GM19240 (cell line): ENCODE measurements around the gene GPER1.

Experiments used
- DNase-seq: peaks from one replicate; pipeline ENCODE4 v3.0.0; 2011; ENCODE audit warnings: low spot score; ENCODE audit not compliant: insufficient read length

Gene GPER1

DNA sequence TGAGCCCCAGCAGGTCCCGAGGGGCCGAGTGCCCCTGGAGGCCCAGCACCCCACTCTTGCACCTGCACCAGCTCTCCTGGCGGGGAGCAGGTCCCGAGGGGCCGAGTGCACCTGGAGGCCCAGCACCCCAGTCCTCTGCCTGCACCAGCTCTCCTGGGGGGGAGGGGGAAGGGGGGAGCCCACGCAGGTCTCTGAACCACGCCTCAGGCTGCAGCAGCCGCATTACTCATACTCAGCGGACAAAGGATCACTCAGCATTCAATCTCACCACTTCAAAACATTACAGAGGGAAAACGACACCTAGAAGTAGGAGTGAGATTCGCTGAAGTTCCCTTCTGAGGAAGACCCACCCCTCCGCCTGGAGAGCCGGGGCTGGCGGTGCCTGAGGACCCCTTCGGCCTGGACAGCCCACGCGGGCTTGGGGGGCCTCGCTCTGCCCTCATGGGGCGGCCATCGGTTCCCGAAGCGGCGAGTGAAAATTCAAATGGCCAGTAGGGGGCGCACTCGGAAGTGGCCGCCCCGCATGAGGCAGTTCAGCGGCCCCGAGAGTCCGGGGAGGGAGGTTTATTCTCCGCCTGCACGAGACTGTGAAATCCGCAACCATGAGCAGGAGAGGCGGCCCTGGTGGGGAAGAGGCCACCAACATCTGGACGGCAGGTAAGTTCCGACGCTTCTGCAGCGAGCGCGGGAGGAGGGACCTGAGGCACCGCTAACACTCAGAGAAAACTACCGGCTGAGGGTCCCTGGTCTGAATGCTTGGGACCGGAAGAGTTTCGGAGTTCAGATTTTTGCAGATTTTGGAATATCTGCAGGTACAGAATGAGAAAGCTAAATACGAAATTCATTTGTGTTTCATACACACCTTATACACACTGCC is 1.1 kb upstream of the GPER1 start:
- peak; percentile 98 for DNase-seq

DNA sequence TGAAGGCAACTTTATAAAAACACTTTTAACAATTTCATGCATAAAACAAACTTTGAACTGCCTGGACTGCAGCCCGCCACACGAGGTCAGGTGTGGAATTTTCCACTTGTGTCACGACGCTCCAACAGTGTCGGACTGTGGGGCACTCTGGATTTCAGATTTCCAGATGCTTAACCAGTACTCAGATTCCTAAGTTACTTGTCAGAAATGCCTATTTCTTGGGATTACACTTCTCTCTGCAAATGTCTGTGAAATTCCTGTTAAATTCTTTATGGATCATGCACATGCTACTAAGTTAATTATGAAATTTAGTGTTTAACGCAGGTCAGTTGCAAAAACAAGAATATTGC is 473 bp upstream of the GPER1 start:
- no peak for DNase-seq

DNA sequence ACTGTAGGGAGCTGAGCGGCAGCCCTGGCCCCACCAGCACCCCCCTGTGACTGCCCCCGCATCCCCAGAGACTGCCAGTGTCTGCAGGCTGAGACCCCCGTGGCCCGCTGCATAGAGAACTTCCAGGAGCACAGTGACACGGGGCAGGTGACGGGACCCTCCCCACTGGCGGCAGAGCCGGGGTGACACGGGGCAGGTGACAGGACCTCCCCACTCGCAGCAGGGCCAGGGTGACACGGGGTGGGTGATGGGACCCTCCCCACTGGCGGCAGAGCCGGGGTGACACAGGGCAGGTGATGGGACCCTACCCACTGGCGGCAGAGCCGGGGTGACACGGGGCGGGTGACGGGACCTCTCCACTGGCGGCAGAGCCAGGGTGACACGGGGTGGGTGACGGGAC is 2.3 kb downstream of the GPER1 start:
- no peak for DNase-seq

DNA sequence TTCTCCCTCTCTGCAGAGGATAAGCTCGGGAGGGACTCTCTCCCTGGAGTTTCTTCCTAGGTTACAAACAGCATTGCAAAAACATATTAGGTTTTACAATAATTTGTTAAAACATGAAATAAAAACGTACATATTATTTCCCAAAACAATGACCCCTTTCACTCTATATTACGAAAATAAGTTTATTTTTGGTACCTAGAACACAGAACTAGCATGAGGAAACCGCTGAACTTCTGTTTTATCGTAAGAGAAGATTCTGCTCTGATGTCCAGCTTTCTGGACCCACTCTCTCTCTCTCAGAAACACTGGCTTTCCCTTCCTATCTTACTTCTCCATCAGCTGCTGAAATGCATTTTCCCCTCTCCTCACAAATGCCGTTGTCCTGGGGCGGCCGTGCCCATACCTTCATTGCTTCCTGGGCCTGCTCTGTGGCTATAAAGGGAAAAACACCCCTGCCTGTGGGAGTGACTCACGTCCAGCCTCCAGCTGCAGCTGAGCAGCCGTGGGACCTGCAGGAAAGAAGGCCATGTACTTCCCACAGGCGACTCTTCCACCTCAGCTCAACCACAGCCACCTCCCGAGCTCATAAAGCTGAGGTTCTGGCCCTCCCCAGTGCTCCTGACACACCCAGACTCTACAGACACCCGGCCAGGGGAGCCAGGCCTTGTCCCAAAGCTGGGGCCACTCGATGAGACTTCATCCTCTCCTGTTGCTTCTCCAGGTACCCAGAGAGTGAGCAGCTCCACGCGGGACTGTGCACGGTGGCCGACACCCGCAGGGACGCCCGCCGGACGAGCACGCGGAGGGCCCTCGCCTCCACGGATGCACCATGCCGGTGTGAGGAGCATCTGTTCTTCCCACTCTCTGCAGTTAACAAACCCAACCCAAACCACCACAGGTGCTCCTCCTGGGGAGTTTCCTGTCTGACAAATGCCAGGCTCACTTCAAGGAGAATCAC is 3.1 kb downstream of the GPER1 start:
- DNase-seq: no peak

DNA sequence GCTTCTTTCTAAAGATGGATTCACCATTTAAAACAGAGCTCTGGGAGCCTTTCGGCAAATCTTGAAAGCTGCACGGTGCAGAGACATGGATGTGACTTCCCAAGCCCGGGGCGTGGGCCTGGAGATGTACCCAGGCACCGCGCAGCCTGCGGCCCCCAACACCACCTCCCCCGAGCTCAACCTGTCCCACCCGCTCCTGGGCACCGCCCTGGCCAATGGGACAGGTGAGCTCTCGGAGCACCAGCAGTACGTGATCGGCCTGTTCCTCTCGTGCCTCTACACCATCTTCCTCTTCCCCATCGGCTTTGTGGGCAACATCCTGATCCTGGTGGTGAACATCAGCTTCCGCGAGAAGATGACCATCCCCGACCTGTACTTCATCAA is 3.7 kb downstream of the GPER1 start:
- DNase-seq: no peak

DNA sequence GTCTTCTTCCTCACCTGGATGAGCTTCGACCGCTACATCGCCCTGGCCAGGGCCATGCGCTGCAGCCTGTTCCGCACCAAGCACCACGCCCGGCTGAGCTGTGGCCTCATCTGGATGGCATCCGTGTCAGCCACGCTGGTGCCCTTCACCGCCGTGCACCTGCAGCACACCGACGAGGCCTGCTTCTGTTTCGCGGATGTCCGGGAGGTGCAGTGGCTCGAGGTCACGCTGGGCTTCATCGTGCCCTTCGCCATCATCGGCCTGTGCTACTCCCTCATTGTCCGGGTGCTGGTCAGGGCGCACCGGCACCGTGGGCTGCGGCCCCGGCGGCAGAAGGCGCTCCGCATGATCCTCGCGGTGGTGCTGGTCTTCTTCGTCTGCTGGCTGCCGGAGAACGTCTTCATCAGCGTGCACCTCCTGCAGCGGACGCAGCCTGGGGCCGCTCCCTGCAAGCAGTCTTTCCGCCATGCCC is 4.3 kb downstream of the GPER1 start:
- DNase-seq: no peak

DNA sequence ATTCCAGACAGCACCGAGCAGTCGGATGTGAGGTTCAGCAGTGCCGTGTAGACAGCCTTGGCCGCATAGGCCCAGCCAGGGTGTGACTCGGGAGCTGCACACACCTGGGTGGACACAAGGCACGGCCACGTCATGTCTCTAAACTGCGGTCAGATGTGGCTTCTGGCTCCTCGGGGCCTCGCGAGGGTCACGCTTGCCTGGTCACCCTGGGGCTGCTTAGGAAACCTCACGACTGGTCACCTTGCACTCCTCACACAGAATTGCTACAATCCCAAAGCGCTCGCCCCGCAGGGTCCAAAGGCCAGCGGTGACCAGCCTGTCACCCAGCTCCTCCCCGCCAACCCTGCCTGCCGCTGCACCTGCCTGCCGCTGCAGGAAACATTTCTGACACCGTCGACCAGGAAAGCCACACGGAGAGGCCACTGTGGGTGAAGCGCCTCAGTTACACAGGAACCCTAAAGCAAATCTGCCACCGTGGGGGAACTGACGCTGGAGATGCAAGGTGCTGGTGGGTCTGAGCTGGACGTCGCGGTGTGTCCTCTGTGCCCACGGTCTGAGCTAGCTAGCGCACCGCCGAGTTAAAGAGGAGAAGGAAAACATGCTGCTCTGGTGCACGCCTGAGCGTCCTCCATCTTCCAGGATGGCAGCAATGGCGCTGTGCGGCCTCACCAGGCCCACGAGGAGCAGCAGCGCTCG is 5.0 kb downstream of the GPER1 start:
- DNase-seq: no peak

DNA sequence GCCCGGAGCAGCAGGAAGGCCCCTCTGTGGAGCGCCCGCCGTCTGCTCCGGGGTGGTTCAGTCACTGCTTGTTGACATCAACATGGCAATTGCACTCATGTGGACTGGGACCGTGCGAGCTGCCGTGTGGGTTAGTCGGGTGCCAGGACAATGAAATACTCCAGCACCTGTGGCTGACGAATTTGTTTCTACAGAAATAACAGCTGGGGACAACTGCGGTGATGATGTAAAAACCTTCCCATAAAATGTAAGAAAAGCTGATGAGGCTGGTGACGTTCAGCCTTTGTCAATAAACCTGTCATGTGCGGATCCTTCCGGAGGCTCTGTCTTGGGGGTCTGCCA is 5.6 kb downstream of the GPER1 start:
- DNase-seq: no peak

DNA sequence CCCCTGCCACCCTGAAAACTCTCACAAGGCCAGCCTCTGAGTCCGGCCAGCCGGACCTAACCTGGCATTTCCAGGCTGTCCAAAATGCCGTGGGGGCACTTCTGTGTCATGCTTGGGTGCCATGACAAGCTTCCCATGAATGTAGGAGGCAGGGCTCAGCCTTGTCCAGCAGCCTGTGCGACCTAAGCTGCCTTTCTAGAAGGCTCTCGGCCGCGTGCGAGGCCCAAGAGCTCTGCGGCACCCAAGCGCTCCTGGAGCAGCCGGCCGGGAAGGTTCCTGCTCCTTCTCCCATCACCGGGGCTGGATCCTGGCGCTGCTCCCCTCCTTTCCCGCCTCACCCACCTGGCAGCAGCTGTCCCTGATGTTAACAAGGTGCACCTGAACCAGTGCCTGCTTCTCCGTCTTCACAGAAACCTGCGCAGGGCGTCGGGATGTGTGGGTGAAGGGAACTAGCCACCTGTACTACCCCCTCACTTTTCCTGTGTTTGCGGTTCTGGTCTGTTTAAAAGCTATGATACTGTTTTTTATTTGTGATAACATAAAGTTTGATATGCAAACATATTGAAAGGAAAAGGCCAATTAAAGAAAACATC is 6.1 kb downstream of the GPER1 start:
- no peak for DNase-seq

DNA sequence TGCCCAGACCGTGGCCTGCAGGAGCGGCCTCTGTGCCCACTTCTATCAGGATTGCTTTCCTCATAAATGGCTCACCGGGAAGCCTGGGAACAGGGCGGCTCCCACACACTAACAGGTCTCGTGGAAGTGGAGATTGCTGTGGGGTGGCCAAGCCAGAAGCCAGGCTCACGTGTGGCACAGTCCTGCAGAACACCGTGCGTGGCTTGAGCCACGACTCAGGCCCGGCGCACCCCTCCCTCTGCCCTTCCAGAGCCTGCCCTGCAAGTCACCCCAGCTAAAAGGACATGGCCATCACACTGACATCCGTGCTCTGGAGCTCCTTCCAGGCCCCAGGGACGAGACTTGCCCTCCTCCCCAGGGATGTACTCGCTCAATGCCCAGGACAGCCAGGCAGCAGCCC is 7.0 kb downstream of the GPER1 start:
- DNase-seq: no peak

DNA sequence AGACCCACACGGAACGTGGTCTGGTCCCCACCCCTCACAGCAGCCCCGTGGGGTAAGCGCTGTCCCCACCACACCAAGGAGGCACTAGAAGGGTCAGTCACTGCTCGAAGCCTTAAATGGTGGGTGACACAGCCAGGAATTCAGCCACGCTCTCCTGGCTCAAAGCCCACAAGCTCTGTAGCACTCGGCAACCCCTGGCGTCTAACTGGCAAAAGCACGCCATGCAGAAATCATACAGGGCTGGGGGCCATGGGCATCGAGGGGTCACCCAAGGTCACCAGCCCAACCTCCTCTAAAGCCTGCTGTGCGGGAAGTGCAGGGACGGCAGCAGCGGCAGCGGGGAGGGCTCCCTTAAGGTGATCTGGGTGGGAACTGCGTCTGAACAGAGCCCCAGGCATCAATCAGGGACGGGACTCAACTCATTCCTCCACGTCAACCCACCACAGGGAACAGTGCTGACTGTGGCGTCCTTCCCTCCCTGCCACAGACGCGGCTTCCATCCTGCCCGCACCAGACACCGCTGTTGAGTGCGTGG is 7.8 kb downstream of the GPER1 start:
- DNase-seq: no peak

DNA sequence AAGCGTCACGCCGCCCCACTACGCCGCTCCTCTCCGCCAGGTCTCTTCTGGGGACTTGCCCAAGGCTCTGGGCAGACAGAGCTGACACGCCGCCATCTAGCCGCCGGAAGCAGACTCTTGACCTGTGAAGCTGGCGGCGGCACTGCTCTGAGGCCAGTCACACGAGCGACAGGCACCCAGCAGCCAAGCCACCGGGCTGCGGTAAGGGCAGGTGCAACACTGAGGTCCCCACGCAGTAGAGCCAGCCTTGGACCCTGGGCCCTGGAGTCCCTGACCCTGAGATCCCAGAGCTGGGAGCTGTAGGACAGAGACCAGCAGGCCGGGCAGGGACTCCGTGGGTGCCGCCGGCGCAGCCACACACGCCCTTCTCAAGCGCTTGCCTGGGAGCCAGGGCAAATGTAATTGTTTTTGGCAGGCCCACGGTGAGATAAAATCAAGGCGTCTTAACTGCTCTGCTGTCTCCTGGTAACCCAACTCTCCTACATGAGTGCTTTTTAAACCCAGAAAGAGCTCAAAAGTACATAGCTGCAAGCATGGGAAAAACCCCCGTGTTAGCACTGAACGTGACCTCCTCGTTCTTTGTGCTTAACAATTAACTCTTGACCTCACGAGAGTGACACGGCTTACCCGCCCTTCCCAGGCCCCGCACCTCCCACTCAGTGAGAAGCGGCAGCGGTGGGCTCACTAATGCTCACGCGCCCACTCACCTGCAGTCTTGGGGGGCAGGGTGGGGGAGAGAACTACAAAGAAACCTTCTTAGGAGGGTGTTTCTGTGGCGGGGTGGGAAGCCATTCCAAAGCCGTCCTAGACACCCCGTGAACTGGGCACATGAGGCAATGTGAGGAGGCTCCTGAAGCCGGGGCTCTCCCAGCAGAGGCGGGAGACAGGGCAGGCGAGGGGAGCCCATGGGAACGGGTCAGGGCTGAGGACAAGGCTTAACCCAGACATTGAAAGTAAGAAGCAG is 8.5 kb downstream of the GPER1 start:
- DNase-seq: no peak

DNA sequence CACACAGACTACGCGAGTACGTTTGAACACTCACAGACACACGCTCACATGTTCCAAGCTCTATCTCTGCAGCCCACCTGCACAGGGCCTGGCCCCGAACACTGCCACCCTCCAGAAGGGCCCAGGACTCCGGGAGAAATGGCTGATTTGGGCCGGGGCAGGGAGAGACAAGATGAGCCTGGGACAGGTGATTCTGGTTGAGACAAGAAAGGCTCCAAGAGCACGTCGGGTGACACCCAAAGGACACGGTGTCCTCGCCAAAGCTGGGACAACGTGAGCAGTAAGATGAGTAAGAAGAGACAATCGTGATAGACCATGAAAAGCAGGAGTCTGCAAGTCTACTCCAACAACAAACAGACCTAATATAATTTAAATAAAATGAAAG is 9.2 kb downstream of the GPER1 start:
- no peak for DNase-seq

DNA sequence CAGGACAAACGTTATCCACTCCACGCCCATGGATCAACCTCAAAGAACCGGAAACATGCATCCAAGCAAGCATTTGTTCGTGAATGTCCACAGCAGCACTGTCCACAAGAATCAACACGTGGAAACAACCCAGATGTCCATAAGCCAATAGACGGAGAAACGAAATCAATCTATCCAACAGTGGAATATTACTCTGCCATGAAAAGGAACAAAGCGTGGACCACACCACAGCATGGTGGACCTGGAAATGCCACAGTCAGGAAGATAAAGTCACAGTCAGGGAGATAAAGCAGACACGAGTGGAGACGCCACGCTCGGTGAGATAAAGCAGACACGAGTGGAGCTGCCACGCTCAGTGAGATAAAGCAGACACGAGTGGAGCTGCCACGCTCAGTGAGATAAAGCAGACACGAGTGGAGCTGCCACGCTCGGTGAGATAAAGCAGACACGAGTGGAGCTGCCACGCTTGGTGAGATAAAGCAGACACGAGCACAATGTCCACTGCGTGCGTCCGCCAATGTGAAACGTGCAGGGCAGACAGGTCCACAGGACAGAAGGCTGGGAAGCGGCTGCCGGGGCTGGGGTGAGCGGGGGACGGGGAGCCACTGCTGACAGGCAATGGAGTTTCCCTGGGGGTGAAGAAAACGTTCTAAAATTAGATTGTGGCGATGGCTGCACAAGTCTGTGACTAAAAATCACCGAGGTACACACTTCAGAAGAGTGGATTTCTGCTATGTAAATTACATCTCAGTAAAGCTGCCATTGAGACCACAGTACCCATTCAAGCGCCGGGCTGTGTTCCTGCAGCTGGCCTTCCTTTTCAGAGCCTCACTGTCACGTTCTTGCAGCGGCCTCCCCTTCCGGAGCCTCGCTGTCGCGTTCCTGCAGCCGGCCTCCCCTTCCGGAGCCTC is 10.6 kb downstream of the GPER1 start:
- no peak for DNase-seq

DNA sequence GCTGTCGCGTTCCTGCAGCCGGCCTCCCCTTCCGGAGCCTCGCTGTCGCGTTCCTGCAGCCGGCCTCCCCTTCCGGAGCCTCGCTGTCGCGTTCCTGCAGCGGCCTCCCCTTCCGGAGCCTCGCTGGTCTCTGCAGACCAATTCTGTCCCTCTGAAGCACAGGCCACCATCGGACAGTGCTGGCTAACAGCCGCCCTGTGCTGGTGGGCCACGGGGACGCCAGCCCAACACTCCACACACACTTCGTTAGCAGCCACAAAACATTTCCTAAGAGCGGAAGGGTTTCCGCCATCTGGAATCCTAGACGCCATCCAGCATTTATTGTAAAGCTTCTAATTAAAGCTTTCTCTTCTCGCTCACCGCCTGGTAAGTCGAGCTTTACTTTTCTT is 11.2 kb downstream of the GPER1 start:
- DNase-seq: no peak

DNA sequence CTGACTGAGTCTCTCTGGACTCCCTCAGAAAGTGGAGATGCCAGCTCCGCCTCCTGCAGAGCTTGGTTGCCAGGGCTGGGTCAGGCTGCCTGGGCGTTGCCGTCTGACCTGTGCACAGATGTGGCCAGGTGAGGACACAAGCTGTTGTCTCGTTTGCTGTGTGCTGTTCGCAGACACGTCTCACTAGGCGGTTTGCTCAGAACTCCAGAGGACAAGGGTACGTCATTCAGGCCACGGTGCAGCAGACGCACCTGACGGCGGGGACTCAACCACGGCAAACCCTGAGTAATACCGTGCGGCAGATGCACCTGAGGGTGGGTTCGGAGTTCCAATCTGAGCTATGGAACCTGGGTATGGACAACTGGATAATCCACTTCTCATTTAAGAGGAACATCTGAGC is 11.7 kb downstream of the GPER1 start:
- no peak for DNase-seq

DNA sequence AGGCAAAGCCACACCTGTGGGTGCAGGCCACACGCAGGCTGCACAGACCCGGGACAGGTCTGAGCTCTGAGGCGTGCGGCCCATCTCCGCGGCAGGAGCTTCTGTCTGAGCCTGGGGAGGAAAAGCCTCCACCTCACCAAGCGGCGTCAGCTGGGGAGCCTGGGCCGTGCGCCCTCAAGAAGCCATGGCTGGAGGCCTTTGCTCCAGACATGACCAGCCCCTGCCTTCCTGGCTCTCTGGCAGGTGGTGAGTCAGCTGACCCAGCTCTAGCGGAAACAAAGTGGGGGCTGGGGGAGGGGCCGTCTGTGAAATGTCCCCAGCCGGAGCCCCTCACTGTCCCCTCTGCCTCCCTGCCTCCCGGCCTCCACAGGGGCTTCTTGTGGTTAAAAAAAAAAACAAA is 12.5 kb downstream of the GPER1 start:
- no peak for DNase-seq

DNA sequence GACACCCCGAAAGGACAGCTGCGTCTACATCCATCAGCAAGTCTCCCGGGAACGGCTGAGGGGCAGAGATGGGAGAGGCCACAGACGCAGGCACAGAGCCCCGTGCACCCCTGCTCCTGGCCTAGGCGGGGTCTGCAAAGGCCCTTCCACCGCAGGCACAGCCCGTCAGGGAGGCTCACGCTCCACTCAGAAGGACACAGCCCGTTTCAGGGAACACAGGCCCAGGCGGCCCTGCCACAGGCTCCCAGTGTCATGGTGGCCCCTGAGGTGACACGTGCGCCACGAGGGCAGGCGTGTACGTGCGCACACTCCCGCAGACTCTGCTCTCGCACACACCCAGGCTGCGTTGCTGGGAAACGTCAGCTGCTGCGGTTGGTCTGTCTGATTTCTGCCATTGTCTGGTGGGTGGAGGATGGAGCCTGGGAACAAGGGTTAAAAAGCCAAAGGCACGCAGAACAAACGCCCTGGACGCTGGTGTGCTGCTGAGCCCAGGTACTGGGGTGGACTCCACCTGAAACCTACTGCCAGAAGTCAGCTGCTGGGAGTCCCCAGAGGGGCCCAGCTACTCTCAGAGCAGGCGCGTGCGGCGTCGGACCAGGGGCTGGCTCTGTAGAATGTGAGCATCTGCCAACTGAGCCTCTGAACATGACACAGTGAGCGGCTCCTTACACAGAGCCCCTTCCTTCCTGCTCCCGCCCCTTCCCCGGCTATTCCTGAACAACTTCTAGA is 13.1 kb downstream of the GPER1 start:
- DNase-seq: no peak
